SK-N-SH (cell line): ENCODE results near the gene MORF4L1.

ENCODE experiments used
- EP300 ChIP-seq, 2 experiments: IDR thresholded peaks; 2 replicates each; pipeline versions ENCODE4 v1.4.0 to v1.6.1; 2012; ENCODE audit warnings: borderline replicate concordance in 1 of 2, low read depth in 1 of 2, low read length in 1 of 2
- POLR2AphosphoS5 ChIP-seq: IDR thresholded peaks from 2 replicates; pipeline ENCODE4 v1.6.1; 2012; ENCODE audit warnings: low read depth, low read length
- RCOR1 ChIP-seq: fragments of 150-350 bp; IDR thresholded peaks from 2 replicates; pipeline ENCODE4 v1.6.1; 2017; ENCODE audit warnings: antibody characterized with exemption, low read length
- SMC3 ChIP-seq: IDR thresholded peaks from 2 replicates; pipeline ENCODE4 v1.6.1; 2012; ENCODE audit warnings: low read depth, low read length, improper control_type of control experiment
- TF ChIP-seq, protein P1 (sequence below): IDR thresholded peaks from 2 replicates; pipeline ENCODE4 v1.4.0; 2012; ENCODE audit warnings: low read depth

DNA sequence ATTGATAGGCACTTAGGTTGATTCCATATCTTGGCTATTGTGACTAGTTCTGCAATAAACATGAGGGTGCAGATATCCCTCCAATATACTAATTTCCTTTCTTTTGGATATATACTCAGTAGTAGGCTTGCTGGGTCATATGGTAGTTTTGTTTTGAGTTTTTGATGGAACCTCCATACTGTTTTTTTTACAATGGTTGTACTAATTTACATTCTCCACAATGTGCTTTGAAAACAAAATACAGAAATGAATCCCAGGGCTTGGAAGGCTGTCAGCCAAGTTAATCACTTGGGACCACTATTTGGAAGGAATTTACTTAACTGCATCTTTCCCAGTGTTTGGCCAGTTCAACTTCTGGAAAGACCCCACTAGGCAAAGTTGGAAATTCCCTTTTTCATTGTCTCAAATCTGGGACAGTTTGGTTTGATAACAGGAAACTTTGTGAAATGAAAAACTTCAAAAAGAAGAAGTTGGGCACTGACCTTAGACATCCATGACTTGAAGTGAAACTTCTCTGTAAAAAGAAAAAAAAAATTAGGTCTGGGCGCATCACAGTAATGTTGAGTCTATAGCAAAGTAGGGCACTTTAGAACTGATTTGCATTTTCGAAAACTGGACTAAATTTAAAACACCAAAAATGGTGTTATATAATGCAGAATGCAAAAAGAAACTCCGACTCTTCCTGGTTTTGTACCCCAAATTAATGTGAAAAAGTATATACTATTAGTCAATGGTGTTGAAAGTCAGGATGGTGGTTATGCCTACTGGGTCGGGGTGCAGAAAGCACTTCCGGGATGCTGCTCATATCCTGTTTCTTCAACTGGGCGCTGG, 66.2 kb downstream of the MORF4L1 start:
- TF ChIP-seq, protein P1, sequence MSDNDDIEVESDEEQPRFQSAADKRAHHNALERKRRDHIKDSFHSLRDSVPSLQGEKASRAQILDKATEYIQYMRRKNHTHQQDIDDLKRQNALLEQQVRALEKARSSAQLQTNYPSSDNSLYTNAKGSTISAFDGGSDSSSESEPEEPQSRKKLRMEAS: no peak
- no peak for TF ChIP-seq EP300 (IDR thresholded peaks at IDR 0.05; ENCODE audit: borderline replicate concordance in 1 of 2, low read depth in 1 of 2, low read length in 1 of 2)
- no peak for TF ChIP-seq POLR2AphosphoS5
- no peak for TF ChIP-seq SMC3
- TF ChIP-seq RCOR1: no peak
